ENCODE data around the gene MORN3. TPM values are rescaled to one million over a fixed set of nuclear protein-coding genes. Genes with fewer than 3 reads are reported as not detected.
"Not testable (repeated sequence)": the region's sequence is repeated elsewhere in the genome, so short reads cannot be mapped to it uniquely, and the experiment has no call there.

MORN3 gene
- polyA plus RNA-seq, 1 experiment, result 0.78 TPM

DNA sequence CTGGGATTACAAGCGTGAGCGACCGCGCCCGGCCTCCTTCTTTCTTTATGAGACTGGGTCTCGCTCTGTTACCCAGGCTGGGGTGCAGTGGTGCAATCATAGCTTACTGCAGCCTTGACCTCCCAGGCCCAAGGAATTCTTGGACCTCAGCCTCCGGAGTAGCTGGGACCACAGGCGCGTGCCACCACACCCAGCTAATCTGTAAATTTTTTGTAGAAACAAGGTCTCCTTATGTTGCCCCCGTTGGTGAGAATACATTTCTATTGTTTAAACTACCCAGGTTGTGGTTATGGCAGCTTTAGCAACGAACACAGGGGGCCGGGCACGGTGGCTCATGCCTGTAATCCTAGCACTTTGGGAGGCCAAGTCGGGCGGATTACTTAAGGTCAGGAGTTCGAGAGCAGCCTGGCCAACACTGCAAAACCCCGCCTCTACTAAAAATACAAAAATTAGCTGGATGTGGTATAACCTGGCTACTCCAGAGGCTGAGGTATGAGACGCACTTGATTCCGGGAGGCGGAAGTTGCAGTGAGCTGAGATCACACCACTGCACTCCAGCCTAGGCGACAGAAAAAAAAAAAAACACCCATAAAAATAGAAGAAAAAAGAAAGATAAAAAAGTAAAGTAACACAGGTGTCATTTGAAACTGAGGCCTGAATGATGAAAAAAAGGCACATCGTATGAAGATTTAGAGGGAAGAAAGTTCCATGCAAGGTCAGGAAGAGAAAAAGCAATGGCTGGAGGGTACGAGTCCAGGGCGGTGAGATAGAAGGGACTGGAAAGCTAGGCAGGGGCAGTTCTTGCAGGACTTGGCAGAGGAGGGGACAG is 42.1 kb upstream of the MORN3 start:
- no peak for DNase-seq (ENCODE audit: low read depth, low spot score)
- POLR2A ChIA-PET, result interaction anchor here (0.9 to 1.2 kb wide), 3 partner anchors 9 to 293 kb away, joined by 3 to 4 read pairs (median 3); no protein-coding TSS in a partner anchor

DNA sequence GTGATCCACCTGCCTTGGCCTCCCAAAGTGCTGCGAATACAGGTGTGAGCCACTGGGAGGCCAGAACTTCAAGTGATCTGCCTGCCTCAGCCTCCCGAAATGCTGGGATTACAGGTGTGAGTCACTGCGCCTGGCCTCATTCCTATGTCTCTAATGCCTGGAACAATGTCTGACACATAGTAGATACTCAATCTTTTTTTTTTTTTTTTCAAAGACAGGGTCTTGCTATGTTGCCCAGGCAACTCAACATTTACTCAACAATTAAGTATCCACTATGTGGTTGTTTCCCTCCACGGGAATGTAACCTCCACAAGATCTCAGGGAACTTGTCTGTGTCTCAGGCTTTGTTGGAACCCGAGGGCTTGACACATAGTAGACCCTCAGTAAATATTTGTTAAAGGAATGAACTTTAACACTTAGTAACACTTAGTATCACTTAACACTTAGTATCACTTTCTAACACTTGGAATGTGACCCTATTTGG is 40.1 kb upstream of the MORN3 start:
- DNase-seq (ENCODE audit: low read depth, low spot score), result no peak

More for the DNA sequence above, 42.1 kb upstream of the MORN3 start:
- H3K4me3 ChIP-seq (ENCODE audit: low read depth, low read length), result peak overlapping the region; percentile 74
- no peaks in the 10 kb centered on the region for H3K27me3 ChIP-seq (ENCODE audit: control insufficient read depth, insufficient read depth, low read length)
- CTCF ChIA-PET, result interaction anchor here (0.5 to 3.7 kb wide), 6 partner anchors 29 to 299 kb away, joined by 3 to 20 read pairs (median 4); partner anchors contain the start of gene RHOF
- TF ChIP-seq, protein P1, sequence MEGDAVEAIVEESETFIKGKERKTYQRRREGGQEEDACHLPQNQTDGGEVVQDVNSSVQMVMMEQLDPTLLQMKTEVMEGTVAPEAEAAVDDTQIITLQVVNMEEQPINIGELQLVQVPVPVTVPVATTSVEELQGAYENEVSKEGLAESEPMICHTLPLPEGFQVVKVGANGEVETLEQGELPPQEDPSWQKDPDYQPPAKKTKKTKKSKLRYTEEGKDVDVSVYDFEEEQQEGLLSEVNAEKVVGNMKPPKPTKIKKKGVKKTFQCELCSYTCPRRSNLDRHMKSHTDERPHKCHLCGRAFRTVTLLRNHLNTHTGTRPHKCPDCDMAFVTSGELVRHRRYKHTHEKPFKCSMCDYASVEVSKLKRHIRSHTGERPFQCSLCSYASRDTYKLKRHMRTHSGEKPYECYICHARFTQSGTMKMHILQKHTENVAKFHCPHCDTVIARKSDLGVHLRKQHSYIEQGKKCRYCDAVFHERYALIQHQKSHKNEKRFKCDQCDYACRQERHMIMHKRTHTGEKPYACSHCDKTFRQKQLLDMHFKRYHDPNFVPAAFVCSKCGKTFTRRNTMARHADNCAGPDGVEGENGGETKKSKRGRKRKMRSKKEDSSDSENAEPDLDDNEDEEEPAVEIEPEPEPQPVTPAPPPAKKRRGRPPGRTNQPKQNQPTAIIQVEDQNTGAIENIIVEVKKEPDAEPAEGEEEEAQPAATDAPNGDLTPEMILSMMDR (IDR thresholded peaks at IDR 0.05; ENCODE audit: low read depth, low read length), result no peak
- peak overlapping the region; percentile 39 for H3K27ac ChIP-seq (ENCODE audit: low read depth, low read length)
- H3K9me3 ChIP-seq (ENCODE audit: control insufficient read depth, insufficient read depth, low read length), result no peaks in the 10 kb centered on the region; the same call in 1 of the 2 replicates

DNA sequence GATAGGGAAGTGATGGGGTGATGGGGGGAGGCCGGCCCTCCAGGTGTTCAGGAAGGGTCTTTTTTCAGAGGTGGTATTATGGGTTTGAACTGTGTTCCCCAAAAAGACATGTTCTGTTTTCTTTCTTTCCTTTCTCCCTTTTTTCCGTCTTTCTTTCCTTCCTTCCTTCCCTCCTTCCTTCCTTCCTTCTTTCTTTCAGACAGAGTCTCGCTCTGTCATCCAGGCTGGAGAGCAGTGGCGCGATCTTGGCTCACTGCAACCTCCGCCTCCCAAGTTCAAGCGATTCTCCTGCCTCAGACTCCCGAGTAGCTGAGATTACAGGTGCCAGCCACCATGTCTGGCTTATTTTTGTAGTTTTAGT is 39.6 kb upstream of the MORN3 start:
- POLR2A ChIA-PET; H3K9me3 ChIP-seq (ENCODE audit: control insufficient read depth, insufficient read depth, low read length); H3K27me3 ChIP-seq (ENCODE audit: control insufficient read depth, insufficient read depth, low read length); H3K27ac ChIP-seq (ENCODE audit: low read depth, low read length); H3K4me3 ChIP-seq (ENCODE audit: low read depth, low read length); CTCF ChIA-PET; DNase-seq (ENCODE audit: low read depth, low spot score): not testable (repeated sequence)

More for the DNA sequence above, 40.1 kb upstream of the MORN3 start:
- POLR2A ChIA-PET, result no interaction called here
- Histone ChIP-seq H3K9me3 (ENCODE audit: control insufficient read depth, insufficient read depth, low read length) (no peaks in the 10 kb centered on the region; the same call in 1 of the 2 replicates), H3K27me3 (ENCODE audit: control insufficient read depth, insufficient read depth, low read length) (no peaks in the 10 kb centered on the region), H3K4me3 (ENCODE audit: low read depth, low read length) (no peak overlapping the region), H3K27ac (ENCODE audit: low read depth, low read length) (no peak overlapping the region)
- TF ChIP-seq, protein P1 (IDR thresholded peaks at IDR 0.05; ENCODE audit: low read depth, low read length), result no peak
- CTCF ChIA-PET, result interaction anchor here (0.9 kb wide), 1 partner anchor 85 kb away, joined by 4 read pairs; no protein-coding TSS in a partner anchor

DNA sequence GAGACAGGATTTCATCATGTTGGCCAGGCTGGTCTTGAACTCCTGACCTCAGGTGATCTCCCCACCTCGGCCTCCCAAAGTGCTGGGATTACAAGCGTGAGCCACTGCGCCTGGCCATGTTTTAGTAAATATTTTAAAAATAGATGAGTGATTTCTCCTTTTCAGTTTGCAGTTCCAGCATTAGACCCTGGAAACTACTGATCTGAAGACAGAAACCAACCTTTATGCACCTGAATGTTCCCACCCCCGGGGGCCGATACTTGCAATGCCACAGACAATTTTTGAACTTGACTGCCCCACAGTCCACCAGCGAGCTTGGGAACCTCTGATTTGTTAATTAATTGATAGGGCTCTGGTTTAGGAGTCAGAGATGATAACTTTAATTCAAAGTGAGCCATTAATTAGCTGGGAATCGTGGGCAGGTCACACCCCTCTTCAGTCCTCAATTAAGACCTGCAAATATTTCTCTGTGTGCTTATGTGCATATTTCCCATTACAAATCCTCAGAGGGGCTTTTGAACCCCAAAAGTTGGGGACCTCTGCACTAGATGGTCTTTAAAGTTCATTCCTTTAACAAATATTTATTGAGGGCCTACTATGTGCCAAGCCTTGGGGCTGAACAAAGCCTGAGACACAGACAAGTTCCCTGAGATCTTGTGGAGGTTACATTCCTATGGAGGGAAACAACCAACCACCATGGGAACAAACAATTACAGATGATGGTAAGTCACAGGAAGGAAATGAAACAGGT is 39.0 kb upstream of the MORN3 start:
- ChIA-PET POLR2A (no interaction called here), CTCF (interaction anchor here (1.4 kb wide), 1 partner anchor 65 kb away, joined by 5 read pairs; no protein-coding TSS in a partner anchor)
- Histone ChIP-seq H3K4me3 (ENCODE audit: low read depth, low read length) (no peak overlapping the region), H3K27me3 (ENCODE audit: control insufficient read depth, insufficient read depth, low read length) (no peaks in the 10 kb centered on the region), H3K9me3 (ENCODE audit: control insufficient read depth, insufficient read depth, low read length) (no peaks in the 10 kb centered on the region; the same call in 1 of the 2 replicates), H3K27ac (ENCODE audit: low read depth, low read length) (no peak overlapping the region)
- TF ChIP-seq, protein P1 (IDR thresholded peaks at IDR 0.05; ENCODE audit: low read depth, low read length), result no peak
- no peak for DNase-seq (ENCODE audit: low read depth, low spot score)

DNA sequence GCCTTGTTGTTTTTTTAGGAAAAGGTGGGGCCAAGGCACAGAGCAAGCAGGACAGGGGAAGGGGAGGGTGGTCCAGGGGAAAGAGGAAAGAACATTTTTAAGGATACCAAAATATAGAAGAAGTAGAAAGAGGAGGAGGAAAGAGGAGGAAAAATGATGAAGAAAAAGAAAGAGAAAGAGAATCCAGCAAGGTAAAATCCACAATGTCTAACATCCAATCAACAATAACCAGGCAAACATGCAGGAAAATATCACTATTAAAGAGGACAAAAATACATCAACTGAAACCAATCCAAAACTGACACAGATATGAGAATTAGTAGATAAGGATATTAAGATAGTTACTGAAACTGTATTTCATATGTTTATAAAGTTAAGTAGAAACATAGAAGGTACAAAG is 36.1 kb upstream of the MORN3 start:
- H3K9me3 ChIP-seq (ENCODE audit: control insufficient read depth, insufficient read depth, low read length), result no peaks in the 10 kb centered on the region
- H3K27me3 ChIP-seq (ENCODE audit: control insufficient read depth, insufficient read depth, low read length), result peaks cover 2% of the 10 kb centered on the region
- DNase-seq (ENCODE audit: low read depth, low spot score), result no peak
- POLR2A ChIA-PET, result no interaction called here
- H3K4me3 ChIP-seq (ENCODE audit: low read depth, low read length), result no peak overlapping the region
- no peak overlapping the region for H3K27ac ChIP-seq (ENCODE audit: low read depth, low read length)
- CTCF ChIA-PET, result interaction anchor here (1.0 kb wide), 1 partner anchor 89 kb away, joined by 3 read pairs; no protein-coding TSS in a partner anchor
- TF ChIP-seq, protein P1 (IDR thresholded peaks at IDR 0.05; ENCODE audit: low read depth, low read length), result no peak

Data from AG04450 (cell line).